Common myeloid progenitor, CD34-positive (primary cell): ENCODE data around the gene TSPAN31. TPM values are rescaled to one million over a fixed set of nuclear protein-coding genes. Genes with fewer than 3 reads are reported as not detected.
A peak's percentile ranks its signal among the peaks of the same experiment; 100 is the strongest.

Source experiments
- CTCF ChIA-PET: fragments of 350-600 bp; sonication (Branson Sonifier 250); formaldehyde crosslinking; loops from one replicate; lab custom pipeline; 2021; ENCODE audit warnings: antibody characterized with exemption; lab: Charles Lee
- POLR2A ChIA-PET: fragments of 350-600 bp; sonication (Branson Sonifier 250); formaldehyde crosslinking; loops from one replicate; lab custom pipeline; 2021; ENCODE audit warnings: antibody characterized with exemption; lab: Charles Lee
- DNase-seq, 3 donors: peaks; one replicate each; pipeline versions ENCODE4 v3.0.0 to v3.0.0-alpha.2; 2013
- H3K27ac ChIP-seq, 2 experiments: 1 replicate in 1 of 2; 2 replicates in 1 of 2; pipeline ENCODE4 v1.7.0; 2013; ENCODE audit warnings: inconsistent platforms in 2 of 2, low read length in 2 of 2, mild to moderate bottlenecking in 2 of 2, low read depth in 1 of 2, moderate library complexity in 1 of 2; ENCODE audit not compliant: severe bottlenecking in 2 of 2, insufficient read depth in 1 of 2, poor library complexity in 1 of 2
- H3K27me3 ChIP-seq, 5 experiments: replicated peaks in 2 of 5; 1 replicate in 3 of 5; 2 replicates in 2 of 5; pipeline versions ENCODE4 v1.6.1 to v1.7.0; 2013; ENCODE audit warnings: low read length in 4 of 5, mild to moderate bottlenecking in 2 of 5, moderate library complexity in 2 of 5, inconsistent platforms in 1 of 5; ENCODE audit not compliant: insufficient read depth in 5 of 5, control insufficient read depth in 4 of 5
- H3K36me3 ChIP-seq, 4 experiments: 1 replicate in 2 of 4; 2 replicates in 2 of 4; pipeline versions ENCODE4 v1.6.1 to v1.7.0; 2013; ENCODE audit warnings: low read length in 3 of 4, control low read depth in 1 of 4, mild to moderate bottlenecking in 1 of 4; ENCODE audit not compliant: control insufficient read depth in 4 of 4, insufficient read depth in 4 of 4
- H3K4me1 ChIP-seq, 4 experiments: 1 replicate in 3 of 4; 2 replicates in 1 of 4; pipeline versions ENCODE4 v1.6.1 to v1.7.1; 2013; ENCODE audit warnings: low read length in 3 of 4, mild to moderate bottlenecking in 3 of 4, control low read depth in 1 of 4, inconsistent platforms in 1 of 4, moderate library complexity in 1 of 4; ENCODE audit not compliant: control insufficient read depth in 4 of 4, insufficient read depth in 4 of 4; ENCODE audit errors: control extremely low read depth in 1 of 4
- H3K4me3 ChIP-seq, 7 experiments: 1 replicate in 4 of 7; 2 replicates in 3 of 7; pipeline versions ENCODE4 v1.5.1 to v1.7.0; 2013; ENCODE audit warnings: mild to moderate bottlenecking in 7 of 7, low read length in 6 of 7, moderate library complexity in 6 of 7, inconsistent platforms in 2 of 7, low read depth in 2 of 7, control low read depth in 1 of 7; ENCODE audit not compliant: insufficient read depth in 4 of 7, control insufficient read depth in 1 of 7; ENCODE audit errors: extremely low read depth in 1 of 7
- H3K9me3 ChIP-seq, 5 experiments: 1 replicate in 4 of 5; 2 replicates in 1 of 5; pipeline versions ENCODE4 v1.6.1 to v1.7.1; 2013; ENCODE audit warnings: low read length in 4 of 5, mild to moderate bottlenecking in 2 of 5, inconsistent platforms in 1 of 5, low read depth in 1 of 5, moderate library complexity in 1 of 5; ENCODE audit not compliant: control insufficient read depth in 4 of 5, insufficient read depth in 2 of 5; ENCODE audit errors: control extremely low read depth in 1 of 5
- WGBS: methylation state at CpG from one replicate; pipeline ENCODE4 v1.1.5; 2013; ENCODE audit not compliant: insufficient coverage; 5-methylcytosine and 5-hydroxymethylcytosine counted together
- polyA plus RNA-seq: library from polyadenylated mRNA; unstranded; fragments of 120-200 nt; gene quantifications from one replicate; pipeline ENCODE4 v1.2.1, GENCODE V29; 2013

Gene TSPAN31
- polyA plus RNA-seq = 40.0 TPM

GRCh38 chr12:57744777-57745484, at the start of gene TSPAN31:
TSS of gene TSPAN31 (plus strand) at chr12:57745039. CDS start at chr12:57745155, 116 bp downstream.
- Histone ChIP-seq H3K36me3 (peaks cover 0 to 34% (median 27%) of the 10 kb centered on the region in 4 experiments), H3K9me3 (no peaks in the 10 kb centered on the region), H3K27ac (peak within 1 kb of the TSS; percentile 95 to 98), H3K27me3 (no peaks in the 10 kb centered on the region), H3K4me1 (peaks cover 18 to 48% (median 42%) of the 10 kb centered on the region in 4 experiments), H3K4me3 (peak within 1 kb of the TSS; percentile 79 to 99 (median 86))
- under 1% methylated on average over 19 of the region's 29 CpGs for WGBS
- CTCF ChIA-PET = interaction anchor here (0.9 to 2.9 kb wide), 8 partner anchors 9 to 38 kb away, joined by 3 to 11 read pairs (median 4); partner anchors contain the start of gene TSFM
- DNase-seq = peak; percentile 99
- POLR2A ChIA-PET = interaction anchor here (1.0 kb wide), 1 partner anchor 14 kb away, joined by 3 read pairs; no protein-coding TSS in a partner anchor

GRCh38 chr12:57695770-57696432, 48.9 kb upstream of the TSPAN31 start:
- Histone ChIP-seq H3K9me3 (no peaks in the 10 kb centered on the region), H3K27ac (no peak overlapping the region), H3K36me3 (peaks cover 10 to 39% (median 32%) of the 10 kb centered on the region in 4 experiments), H3K4me3 (no peak overlapping the region), H3K4me1 (peaks cover 7 to 14% (median 12%) of the 10 kb centered on the region in 4 experiments), H3K27me3 (no peaks in the 10 kb centered on the region)
- DNase-seq = no peak
- ChIA-PET CTCF (no interaction called here), POLR2A (no interaction called here)
- WGBS = 98% methylated on average over 10 of the region's 11 CpGs

- H3K4me1 ChIP-seq = peaks cover 7 to 14% (median 12%) of the 10 kb centered on the region in 4 experiments
- ChIA-PET CTCF (no interaction called here), POLR2A (no interaction called here)
- WGBS = no CpG with 5 or more reads among the region's 1 CpG
- H3K4me3 ChIP-seq = no peak overlapping the region
- no peak overlapping the region for H3K27ac ChIP-seq
- no peak for DNase-seq
- no peaks in the 10 kb centered on the region for H3K27me3 ChIP-seq
- H3K36me3 ChIP-seq = peaks cover 10 to 41% (median 33%) of the 10 kb centered on the region in 4 experiments
- H3K9me3 ChIP-seq = no peaks in the 10 kb centered on the region
Measured at GRCh38 chr12:57697076-57697475, 47.8 kb upstream of the TSPAN31 start.

- Histone ChIP-seq H3K9me3 (peaks cover 0 to 9% (median 2%) of the 10 kb centered on the region in 5 experiments), H3K27me3 (no peaks in the 10 kb centered on the region), H3K36me3 (peaks cover 16 to 54% (median 41%) of the 10 kb centered on the region in 4 experiments), H3K27ac (no peak overlapping the region), H3K4me1 (peaks cover 7 to 11% (median 9%) of the 10 kb centered on the region in 4 experiments), H3K4me3 (no peak overlapping the region)
- CTCF ChIA-PET = interaction anchor here (0.7 to 1.6 kb wide), 2 partner anchors 30 to 108 kb away, joined by 3 to 4 read pairs; no protein-coding TSS in a partner anchor
- POLR2A ChIA-PET = no interaction called here
- no peak for DNase-seq
- WGBS = 100% methylated on average over 2 of the region's 3 CpGs
Measured at GRCh38 chr12:57698414-57698813, 46.4 kb upstream of the TSPAN31 start.

- WGBS = 100% methylated on average over 1 of the region's 2 CpGs
- ChIA-PET CTCF (no interaction called here), POLR2A (no interaction called here)
- Histone ChIP-seq H3K36me3 (peaks cover 20 to 65% (median 42%) of the 10 kb centered on the region in 4 experiments), H3K4me3 (no peak overlapping the region), H3K27me3 (no peaks in the 10 kb centered on the region), H3K27ac (peak overlapping the region in 1 of 2 experiments; percentile 26), H3K4me1 (no peaks in the 10 kb centered on the region), H3K9me3 (peaks cover 2 to 15% (median 5%) of the 10 kb centered on the region in 5 experiments)
- DNase-seq = no peak
Measured at GRCh38 chr12:57700317-57700716, 44.5 kb upstream of the TSPAN31 start.

- Histone ChIP-seq H3K27ac (no peak overlapping the region), H3K36me3 (peaks cover 15 to 46% (median 20%) of the 10 kb centered on the region in 4 experiments), H3K4me1 (peaks cover 0 to 3% (median 0%) of the 10 kb centered on the region in 4 experiments), H3K27me3 (no peaks in the 10 kb centered on the region), H3K9me3 (peaks cover 2 to 21% (median 5%) of the 10 kb centered on the region in 5 experiments), H3K4me3 (no peak overlapping the region)
- WGBS = 96% methylated on average over 3 of the region's 3 CpGs
- DNase-seq = no peak
- CTCF ChIA-PET = interaction anchor here (1.4 to 2.7 kb wide), 2 partner anchors 12 to 37 kb away, joined by 3 to 8 read pairs; partner anchors contain the start of gene TSPAN31
- POLR2A ChIA-PET = interaction anchor here (1.3 kb wide), 1 partner anchor 13 kb away, joined by 3 read pairs; the partner anchor contains the start of gene OS9
Measured at GRCh38 chr12:57707250-57707649, 37.6 kb upstream of the TSPAN31 start.
